HG02610 (cell line): Measurements from ENCODE around the gene FGF18.

Experiments used
- ATAC-seq: cut with Tn5 transposase; IDR thresholded peaks from one replicate; pipeline ENCODE4 v1.9.1; 2021; ENCODE audit warnings: mild to moderate bottlenecking, moderate library complexity; ENCODE audit not compliant: unreplicated experiment

The FGF18 gene

DNA sequence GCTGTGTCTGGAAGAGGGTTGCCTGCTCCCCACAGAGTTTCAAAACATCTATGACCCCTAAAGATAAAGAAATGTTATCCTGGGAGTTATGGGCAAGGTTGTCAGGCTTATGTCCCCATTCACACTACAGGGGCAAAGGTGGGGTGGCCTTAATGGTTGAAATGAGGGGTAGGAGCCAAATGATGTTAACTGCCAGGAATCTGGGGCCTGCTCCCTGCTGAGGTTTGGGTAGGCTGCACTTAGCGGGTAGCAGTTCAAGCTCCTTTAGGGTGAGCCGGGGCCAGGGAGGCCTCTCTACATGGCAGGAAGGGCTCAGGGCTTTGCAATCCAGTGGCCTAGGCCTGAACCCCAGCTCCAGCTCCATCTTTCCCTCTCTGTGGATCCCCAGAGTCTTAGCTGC lies 3.0 kb downstream of the FGF18 start:
- no peak for ATAC-seq

DNA sequence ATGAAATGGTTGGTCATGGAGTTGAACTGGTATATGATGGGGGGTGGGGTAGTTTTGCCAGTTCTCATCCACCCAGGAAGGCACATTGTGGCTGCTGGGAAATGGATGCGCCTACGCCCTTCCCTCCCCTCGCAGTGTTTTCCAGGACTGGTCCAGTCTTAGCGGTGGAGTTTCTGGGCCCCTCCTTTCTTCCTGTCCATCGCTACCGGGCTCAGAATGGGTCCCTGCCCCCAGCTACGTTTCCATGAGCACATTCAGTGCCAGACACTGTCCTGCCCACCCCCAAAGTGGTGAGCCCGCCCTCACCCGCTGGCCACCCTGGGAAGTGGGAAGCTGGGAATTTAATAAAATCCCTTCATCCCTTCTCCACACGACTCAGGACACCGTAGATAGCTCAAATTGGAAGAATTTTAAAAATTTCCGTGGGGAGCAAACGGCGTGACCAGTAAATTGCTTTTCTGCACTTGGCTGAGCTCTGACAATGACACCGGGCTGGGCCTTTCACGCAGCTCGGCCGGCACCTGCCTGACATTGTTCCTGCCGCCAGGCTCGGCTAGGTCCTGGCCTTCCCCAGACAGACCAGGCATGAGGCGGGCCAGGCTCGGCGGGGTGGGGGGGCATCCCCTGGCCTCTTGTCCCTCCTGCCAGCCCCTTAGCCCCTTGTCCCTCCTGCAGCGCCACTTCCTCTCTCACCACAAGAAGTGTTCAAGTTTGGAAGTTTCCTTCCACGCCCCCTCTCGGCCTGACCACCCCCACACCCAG lies 3.6 kb downstream of the FGF18 start:
- no peak for ATAC-seq

DNA sequence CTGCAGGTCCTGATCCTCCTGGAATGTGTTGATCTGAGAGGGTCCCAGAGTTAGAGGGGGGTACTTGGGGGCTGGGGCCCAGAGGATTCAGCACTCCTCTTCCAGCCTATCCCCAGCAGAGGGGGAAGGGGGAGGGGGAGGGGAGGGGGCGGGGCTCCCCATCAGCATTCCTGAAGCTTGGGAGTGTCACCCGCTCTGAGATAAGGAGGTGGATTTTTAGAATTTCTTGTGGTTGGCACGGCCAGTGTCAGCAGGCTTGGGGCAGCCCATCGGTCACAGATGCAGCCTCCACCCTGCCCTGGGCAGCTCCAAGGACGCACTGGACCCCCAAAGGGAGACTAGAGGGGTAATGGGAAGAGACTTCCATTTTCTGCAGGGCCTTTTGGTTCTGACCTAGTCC lies 5.3 kb downstream of the FGF18 start:
- no peak for ATAC-seq

DNA sequence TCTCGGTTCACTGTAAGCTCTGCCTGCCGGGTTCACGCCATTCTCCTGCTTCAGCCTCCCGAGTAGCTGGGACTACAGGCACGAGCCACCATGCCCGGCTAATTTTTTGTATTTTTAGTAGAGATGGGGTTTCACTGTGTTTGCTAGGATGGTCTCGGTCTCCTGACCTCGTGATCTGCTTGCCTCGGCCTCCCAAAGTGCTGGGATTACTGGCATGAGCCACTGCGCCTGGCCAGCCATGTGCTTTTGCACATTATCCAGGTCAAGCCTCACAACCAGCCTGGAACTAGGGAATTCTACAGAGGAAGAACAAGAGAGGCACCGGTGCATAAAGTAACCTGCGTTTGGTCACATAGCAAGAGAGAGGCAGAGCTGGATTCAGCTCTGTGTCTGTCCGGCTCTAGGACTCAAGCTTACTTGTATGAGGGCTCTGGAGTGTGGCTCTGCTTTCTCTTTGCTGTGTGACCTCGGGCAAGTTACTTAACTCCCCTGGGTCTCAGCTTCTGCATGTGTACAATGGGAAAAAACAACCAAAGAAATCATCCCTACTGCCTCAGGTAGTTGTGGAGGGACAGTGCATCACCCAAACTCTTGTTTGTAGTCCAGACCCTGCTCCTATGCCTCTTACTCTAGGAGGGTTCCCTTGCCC lies 6.3 kb downstream of the FGF18 start:
- no peak for ATAC-seq

DNA sequence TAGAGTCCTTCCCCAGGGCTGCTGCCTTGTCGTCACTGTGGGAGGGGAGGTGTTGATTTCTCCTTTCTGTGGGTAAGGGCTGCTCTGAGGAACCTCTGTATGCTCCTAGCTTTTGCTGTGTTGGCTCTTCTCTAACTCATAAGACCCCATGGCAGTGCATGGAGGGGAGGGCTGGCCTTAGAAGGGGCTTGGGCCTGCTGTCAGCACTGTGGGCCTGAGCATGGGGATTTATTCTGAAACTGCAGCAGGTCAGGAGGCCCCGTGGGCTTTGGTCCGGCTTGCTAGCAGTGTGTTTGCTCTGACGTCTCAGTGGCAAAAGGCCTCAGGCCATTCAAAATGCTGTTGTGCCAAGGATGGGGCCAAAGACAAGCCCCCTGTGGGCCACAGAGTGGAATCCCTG lies 6.8 kb downstream of the FGF18 start:
- no peak for ATAC-seq

DNA sequence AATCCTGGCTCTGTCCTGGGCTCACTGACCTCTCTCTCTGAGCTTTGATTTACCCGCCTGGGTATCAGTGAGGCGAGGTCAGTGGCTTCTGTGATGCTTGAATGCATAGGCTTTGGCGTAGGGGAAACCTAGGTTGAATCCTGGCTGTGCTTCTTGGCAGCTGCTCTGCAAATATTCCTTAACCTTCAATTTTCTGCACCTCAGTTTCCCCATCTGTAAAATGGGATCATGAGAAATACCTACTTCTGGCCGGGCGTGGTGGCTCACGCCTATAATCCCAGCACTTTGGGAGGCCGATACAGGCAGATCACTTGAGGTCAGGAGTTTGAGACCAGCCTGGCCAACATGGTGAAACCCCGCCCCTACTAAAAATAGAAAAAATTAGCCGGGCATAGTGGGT lies 7.2 kb downstream of the FGF18 start:
- ATAC-seq, result no peak

DNA sequence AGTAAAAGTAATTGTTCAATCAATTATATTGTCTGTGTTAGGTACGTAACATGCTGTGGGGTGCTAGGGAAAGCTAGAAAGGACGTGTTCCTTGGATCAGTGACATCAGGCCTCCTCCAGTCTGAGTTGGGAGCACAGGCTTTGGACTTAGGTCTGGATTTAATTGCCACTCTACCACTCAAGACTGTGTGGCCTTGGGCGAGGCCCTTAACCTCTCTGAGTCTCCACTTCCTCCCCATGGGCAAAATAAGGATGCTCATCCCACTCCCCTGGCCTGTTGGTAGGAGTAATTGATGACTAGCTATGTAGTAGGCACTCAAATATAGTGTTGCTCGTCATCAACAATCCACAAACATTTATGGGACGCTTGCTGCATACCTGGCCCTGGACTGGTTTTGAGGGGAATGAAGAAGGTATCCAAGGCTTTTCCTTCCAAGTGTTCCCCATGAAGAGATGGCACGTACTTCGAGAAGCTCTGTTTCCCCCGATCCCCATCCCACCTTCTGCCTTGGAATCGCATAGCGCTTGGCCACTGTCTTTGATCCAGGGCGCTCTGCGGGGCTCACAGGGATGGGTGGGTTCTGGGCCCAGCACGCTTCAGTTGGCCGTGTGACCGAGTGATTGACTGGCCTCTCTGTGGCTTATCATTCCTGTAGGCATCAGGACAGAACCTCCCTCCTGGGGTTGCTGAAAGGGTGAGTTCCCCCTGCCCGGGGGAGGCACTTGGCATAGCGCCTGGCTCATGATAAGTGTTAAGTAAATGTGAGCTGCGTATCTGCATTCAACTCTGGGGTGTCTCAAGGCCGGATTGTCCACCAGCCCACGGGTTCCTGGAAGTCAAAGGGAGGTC lies 8.1 kb downstream of the FGF18 start:
- no peak for ATAC-seq

DNA sequence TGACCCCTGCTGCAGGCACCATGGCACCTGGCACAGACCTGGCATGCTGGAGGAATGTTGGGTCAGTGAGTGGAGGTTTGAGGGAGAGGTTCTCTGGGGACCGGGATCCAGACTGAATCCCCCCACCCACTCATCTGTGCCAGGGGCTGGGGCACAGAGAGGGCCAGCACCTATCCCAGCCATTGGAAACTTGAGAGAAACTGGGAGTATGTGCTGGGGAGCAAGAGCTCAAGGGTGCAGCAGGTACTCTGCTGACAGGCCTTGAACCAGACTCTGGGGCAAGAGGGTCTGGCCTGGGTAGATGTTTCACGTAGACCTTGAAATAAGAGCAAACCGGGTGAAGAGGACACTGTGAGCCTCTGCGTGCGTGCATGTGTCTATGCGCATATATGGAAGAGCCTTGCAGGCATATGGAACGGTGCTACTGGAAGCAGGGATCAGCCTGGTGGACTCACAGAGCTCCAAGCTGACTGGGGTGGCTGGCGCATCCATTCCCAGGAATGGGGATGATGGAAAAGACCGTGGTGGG lies 8.8 kb downstream of the FGF18 start:
- no peak for ATAC-seq

DNA sequence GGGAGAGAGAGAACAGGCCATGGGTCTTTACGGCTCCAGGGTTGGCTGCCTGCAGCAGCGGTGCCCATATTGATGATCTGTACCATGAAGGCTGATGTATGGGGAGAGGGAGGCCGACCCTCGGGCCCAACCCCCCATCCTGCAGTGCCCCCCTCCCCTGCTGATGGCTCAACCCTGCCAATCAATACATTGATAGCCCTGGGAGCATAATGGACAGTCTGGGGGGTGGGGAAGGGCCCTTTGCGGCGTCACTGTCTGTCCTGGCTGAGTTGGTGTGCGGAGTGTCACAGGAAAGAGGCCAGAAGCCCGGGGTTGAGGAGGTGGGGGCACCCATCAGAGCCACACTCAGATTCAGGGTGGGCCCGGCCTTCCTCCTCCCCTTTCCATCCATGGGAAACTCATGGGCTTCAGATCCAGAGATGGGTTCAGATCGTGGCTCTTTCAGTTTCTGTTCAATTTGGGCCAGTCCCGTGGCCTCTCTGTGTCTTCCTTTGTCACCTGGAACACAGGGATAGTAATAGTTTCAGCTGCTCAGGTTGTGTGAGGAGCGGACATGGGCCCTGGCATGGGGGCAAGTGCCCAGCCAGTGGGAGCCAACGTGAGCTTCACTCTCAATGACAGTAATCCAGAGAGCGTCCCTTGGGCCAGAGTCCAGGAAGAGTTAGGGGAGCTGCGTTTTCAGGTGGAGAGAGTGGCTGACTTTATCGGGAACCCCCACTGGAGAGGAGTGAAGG lies 9.5 kb downstream of the FGF18 start:
- ATAC-seq, result no peak

DNA sequence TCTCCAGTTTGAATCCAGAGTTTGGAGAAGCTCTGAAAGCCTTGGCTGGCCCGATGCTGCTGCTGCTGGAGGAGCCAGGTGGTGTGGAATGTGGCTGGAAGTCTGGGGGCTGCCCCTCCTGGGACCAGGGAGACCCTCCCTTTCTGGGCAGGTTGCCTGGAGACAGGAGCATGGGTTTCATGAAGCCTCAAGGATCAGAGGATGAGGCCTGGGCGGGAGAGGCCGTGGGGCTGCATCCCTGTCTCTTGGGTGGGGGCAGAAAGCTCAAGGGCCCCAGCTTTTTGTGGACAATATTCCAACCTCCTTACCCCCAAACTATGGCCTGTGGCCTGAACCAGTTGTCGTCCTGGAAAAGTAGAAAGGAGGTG lies 10.1 kb downstream of the FGF18 start:
- ATAC-seq, result no peak

DNA sequence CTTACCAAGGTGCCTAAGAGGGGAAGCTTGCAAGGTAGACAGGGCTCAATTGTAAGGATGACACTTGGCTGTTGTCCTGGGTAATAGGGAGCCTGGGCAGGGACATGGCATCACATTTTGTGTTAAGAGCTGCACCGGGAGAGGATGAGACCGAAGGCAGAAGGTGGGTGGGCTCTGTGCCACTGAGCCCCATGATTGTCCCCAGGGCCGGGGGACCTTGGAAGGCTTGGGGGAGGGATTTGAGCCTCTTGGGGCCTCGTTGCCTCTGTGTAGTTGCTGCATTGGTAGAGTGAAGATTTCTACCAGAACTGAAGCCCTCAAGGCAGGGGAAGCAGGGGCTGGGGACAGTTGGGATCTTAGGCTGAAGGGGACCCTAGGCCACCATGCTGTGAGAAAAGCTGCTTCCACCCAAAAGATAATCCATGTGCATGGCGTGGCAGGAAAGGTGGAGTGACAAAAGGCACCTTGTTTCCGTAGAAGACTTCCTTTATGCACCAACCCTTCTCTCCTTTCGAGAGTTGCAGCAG lies 11.9 kb downstream of the FGF18 start:
- no peak for ATAC-seq

DNA sequence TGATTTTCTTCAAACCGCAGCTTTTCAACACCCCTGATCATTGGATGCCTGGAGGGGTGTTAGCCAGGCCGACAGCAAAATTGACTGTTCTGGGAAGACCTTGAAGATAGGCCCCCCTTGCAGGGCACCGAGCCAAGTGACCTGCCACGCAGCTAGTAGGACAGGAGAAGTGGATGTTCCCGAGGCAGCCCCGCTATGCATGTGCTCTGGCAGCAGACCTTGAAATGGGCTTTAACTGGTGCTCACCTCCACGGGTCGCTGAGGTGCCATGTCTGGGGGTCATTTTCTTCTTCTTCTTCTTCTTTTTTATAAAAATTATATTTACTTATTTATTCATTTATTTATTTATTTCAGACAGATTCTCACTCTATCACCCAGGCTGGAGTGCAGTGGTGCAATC lies 12.6 kb downstream of the FGF18 start:
- no peak for ATAC-seq

DNA sequence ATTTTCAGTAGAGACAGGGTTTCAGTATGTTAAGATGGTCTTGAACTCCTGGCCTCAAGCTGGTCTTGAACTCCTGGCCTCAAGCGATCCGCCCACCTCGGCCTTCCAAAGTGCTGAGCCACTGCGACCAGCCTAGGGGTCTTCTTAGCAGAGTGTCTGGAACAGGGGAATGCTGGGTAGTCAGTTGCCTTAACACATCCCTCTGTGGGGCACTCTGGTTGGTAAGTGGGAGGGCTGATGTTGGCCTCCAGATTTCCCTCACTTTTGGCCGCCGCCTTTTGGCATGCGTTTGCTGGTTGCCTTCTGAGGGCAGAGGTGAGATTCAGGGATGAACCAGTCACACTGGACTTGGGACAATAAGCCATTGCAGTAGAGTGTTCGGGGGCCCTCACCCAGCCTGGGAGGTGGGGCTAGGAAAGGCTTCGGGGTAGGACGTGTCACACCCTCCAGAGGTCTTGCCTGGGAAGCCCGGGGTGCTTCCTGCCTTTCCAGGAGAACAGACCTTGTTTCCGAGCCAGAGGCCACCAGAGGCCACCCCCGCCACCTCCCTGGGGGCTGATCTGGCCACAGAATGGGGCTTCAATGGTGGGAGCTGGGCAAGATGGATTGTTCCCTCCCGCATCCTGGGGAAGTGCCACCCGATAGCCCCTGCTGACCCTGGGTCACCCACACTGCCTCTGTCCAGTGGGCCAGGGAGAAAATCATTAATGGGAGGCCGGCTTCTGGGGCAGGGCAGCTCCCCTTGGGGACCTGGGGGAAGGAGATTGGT lies 13.3 kb downstream of the FGF18 start:
- no peak for ATAC-seq

DNA sequence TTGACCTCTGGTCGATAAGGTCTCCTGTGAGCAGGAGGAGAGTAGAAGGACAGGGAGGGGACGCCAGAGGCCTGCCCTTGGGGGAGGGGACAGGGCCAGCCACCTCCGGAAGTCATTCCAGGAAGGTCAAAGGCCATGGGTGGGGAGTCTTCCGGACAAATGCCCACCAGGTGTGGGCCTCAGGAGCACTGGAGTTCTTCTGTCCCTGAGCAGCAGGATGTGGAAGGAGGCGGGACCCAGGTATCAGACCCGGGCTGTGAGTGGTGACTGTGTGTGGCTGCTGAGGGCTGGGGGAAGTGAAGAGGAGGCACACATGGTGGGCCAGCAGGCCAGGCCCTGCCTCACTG lies 13.9 kb downstream of the FGF18 start:
- ATAC-seq, result no peak

DNA sequence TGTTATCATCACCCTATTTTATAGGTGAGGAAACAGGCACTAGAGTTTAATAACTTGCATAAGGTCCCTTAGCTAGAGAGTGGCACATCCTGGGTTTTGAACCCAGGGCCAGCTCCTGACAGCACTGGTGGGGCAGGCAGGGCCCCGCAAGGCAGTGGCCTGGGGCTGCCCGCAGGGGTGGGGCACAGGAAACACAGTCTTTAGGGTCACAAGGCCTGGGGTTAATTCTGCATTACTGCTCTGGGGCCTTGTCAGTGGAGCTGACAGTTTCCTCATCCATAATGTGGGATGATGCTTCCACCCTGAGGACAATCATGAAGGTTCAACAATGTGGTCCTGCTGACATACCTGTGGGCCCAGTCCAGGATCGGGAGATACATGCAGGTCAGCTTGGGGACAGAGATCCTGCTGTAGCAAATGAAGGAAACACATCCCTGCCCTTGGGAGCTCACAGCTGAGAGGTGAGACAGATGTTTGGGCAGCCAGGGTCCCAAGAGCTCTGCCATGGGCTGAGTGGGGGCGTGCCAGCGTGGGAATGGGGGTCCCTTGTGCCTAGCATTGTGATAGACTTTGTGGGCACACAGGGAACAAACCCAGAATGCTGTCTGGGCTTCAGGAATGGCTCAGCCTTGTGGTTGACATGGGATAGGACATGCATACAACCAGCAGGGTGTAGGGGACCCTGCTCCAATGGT lies 14.7 kb downstream of the FGF18 start:
- no peak for ATAC-seq

DNA sequence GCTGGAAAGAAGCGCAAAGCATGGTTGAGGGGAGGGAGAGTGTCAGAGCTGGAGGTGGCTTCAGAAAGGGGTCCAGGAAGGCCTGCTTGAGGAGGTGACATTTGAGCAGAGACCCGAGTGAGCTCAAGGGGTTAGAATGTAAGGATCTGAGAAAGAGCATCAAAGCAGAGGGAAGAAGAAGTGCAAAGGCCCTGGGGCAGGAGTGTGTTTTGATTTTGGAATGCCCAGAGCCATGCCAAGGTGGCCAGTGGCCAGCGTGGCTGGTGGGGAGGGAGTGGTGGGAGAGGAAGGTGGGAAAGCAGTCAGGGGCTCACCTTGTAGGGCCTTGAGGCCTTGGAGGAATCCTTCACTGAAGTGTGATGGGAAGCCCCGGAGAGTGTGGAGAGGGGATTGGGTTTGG lies 15.4 kb downstream of the FGF18 start:
- ATAC-seq, result no peak

DNA sequence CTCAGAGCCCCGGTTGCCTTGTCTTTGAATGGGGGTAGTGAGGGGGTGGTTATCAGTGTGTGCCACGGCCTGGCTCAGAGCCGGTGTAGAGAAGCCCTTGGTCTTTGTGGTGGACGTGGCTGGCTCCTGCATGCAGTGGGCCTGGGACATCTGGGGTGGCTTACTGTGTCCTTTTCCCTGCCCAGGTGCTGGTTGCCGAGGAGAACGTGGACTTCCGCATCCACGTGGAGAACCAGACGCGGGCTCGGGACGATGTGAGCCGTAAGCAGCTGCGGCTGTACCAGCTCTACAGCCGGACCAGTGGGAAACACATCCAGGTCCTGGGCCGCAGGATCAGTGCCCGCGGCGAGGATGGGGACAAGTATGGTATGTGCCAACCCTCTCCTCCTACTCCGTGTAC lies 16.5 kb downstream of the FGF18 start:
- no peak for ATAC-seq

DNA sequence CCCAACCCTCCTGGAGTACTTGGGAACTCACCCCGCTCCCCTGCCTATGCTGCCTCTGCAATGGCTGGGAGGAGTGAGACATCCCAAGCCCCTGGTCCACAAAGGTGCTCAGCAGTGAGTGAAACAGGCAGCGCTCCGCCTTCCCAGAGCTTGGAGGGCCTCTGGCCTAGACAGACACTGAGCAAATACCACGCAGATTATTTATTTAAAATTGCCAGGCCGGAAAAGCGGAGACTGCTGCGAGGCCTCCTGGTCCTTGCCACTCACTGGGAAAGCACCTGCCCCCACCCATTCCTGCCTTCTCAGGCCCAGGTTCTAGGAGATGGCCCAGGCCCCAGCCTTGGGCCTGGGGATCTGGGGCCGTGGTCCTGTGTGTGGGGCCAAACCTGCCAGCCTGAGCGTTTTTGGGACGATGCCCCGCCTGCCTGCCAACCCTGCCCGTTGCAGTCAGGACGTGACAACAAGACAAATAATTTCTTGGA lies 17.4 kb downstream of the FGF18 start:
- no peak for ATAC-seq

DNA sequence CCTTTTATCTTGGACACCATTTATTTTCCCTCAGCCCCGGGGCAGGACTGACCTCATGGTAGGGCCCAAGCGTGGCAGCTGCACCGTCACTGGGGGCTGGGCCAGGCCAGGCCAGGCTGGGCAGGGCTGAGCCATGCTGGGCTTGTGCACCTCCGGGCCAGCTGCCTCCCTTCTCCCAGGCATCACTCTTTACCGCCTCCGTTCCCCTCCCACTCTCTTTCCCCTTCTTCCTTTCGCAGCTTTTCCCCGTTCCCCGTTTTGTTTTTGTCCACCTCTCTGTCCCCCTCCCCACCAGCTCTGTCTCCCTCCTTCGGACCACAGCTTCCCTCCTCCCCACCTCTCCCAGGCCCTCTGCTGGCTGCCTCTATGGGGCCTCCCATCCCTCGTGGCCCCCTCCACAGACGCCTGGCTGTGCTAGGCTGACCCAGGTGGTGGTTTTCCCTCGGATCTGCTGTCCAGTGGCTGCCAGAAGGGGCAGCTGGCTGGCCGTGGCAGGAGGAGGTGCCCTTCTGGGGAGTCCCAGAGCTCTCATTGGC lies 17.9 kb downstream of the FGF18 start:
- no peak for ATAC-seq
